GM18505 (cell line): Measurements from ENCODE around the gene DECR2.

ENCODE experiments used
- ATAC-seq: cut with Tn5 transposase; IDR thresholded peaks from one replicate; pipeline ENCODE4 v1.9.1; 2021; ENCODE audit not compliant: unreplicated experiment
- POLR2A ChIP-seq: IDR thresholded peaks from 4 replicates; pipeline ENCODE4 v1.6.1; 2011; ENCODE audit warnings: borderline replicate concordance; ENCODE audit not compliant: insufficient read depth, insufficient read length; ENCODE audit errors: extremely low read depth

The DECR2 gene

DNA sequence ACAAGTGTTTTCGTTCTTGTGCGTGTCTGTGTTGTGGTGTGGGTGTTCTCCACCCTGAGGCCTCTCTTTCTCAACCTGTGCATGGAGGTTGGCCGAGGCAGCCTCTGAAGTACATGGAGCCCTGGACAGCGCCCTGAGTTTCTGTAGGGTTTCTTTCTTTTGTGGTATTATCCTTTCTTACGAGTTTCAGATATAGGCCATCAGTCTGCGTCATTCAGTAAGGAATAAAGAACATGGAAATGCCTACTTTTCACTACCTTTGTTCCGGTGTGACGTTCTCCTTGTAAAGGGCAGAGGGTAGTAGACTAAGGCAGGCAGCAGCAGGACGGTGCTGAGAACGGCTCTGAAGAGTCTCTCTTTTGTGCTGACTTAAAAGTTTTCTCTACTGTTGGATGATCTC is 42.3 kb downstream of the DECR2 start:
- no peak for TF ChIP-seq POLR2A

DNA sequence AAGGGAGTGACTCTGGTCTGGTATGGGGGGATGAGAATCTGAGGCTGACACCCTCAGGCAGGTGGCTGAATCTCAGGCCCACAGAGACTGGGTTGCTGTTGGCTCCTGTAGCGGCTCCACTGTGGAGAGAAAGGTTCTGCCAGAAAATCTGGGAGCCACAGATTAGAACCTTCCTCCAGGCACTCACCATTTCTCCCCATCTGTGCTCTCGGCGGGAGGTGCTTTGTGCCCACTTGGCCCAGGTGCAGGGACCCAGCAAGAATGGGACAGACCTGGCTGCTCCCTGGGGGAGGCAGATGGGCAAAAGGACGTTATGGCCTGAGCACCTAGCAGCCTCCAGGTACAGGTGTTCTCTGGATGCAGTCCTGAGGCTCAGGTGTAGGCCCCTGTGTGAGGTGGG is 43.9 kb downstream of the DECR2 start:
- no peak for TF ChIP-seq POLR2A
- no peak for ATAC-seq

More for the DNA sequence above, 42.3 kb downstream of the DECR2 start:
- ATAC-seq = no peak

DNA sequence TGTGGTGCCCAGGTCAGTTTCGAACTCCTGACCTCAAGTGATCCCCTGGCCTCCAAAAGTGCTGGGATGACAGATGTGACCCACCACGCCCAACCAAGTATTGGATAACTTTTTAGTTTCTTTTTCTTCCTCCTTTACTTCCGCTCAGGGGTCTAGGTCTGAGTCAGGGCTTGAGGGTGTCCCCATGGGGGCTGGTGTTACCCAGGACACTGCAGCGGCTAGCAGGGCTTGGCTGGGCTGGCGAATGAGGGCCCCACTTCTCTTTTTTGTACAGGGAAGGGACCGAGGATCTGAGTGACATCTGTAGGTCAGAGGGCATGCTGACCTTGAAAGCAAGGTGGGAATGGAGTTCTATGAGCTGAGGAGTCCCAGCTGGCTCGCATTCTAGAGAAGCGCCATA is 48.7 kb downstream of the DECR2 start:
- no peak for ATAC-seq
- TF ChIP-seq POLR2A = no peak

DNA sequence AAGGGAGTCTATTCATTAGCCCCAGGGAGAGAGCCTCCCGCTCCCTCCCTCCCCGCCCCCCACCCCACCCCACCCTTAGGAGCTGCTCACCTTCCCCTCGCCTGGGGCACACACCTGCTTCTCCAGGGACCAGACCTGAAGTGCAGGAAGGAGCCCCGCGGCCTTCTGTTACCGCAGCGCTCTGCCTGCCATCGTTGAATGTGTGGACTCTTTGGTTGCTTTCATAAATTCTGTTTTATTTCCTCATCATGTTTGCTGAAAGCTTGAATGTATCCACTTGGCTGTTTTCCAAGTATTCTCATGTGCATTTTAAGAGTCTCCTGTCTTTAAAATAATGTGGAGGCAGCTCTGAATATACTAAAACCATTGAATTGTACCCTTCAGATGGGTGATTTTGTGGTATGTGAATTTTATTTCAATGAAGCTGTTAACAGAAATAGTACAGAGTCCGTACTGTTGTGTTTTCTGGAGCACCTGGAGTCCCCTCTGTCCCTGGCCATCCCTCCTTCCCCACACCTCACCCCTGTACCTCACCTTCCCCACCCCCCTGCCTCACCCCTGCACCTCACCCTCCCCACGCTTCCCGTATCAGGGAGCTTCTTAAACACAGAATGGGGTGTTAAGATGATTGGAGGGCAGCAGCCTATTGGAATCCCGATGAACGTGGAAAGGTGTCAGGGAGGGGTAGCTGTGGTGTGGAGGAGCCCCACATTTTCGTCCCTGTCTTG is 49.3 kb downstream of the DECR2 start:
- no peak for TF ChIP-seq POLR2A
- ATAC-seq = no peak

DNA sequence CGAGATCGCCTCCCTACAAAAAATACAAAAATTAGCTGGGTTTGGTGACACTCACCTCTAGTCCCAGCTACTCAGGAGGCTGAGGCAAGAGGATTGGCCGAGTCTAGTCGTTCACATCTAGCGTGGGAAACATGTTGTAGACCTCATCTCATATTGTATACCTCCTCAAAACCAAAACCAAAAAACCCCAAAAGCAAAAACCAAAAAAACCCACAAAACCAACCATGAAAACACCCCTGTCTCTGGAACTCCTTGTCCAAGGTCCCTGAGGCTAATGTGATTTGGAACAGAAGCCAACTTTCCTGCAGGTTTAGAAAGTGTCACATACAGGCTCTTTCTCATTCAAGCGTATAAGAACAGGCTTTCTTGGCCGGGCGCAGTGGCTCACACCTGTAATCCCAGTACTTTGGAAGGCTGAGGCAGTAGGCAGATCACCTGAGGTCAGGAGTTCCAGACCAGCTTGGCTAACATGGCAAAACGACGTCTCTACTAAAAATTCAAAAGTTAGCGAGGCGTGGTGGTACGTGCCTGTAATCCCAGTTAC is 52.8 kb downstream of the DECR2 start:
- TF ChIP-seq POLR2A = no peak
- no peak for ATAC-seq

DNA sequence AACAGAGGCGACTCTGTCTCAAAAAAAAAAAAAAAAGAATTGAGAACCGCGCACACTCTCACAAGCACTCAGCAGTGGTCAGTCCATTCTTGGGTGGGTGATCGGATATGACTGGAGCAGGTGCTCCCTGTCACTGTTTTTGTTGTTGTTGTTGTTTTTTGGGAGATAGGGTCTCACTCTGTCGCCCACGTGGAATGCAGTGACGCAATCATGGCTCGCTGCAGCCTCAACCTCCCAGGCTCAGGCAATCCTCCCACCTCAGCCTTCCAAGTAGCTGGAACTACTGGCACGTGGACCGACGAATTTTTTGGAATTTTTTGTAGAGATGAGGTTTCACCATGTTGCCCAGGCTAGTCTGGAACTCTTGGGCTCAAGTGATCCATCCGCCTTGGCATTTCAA is 53.8 kb downstream of the DECR2 start:
- ATAC-seq = no peak
- TF ChIP-seq POLR2A = no peak

DNA sequence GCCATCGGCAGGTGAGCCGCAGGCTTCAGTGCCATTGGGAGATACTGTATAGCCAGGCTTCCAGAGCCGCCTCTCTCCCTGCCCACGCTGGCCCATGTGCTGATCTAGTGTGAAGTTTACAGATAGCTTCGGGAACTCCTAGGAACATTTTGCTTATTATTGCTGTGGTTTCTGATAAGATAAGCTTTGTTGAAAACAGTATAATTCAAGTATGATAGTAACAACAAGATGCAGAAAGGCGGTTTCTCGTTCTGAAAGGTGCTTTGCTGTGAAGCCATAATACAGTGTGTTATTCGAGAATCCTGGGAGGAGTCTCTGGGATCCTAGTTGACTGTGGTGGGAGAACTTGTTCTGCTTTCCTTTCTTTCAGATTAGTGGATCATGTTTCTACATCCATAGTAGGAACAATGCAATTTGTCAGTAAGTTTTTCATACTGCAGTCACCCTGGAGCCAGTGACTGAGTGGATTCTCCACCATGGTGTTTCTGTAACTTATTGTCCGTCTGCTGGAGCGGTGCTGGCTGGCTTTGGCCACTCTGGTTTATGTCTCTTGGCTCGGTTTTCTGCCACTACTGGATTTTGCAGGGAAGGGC is 55.3 kb downstream of the DECR2 start:
- TF ChIP-seq POLR2A = no peak

DNA sequence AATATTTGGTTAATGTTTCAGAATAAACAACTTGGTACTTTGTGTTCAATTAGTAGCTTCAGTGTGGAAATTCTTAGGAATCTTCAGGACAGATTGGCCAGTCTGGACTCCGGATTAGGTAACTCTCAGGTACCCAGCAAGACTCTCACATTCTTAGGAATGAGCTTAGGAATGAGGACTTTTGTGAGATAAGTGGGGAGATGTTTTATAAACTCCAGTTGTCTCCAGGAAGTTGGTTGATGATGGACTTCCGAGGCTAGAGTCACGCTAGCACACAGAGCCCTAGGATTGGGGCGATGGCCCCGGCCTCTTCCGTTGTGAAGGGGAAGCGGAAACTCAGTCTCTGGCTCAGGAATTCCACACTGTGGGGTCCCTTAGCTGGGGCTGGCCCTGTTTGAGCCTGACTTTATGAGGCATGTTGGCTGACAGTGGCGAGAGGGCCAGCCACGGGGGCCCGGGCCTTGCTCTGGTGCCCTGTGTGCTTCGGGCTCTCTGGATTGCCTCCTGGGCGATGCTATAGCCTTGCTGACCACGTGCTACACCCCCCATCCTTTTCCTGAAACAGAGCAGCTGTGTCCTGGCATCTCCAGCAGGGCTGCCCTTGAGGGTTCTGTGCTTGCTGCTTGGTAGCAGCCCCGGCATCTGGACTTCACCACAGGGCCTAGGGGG is 56.2 kb downstream of the DECR2 start:
- no peak for TF ChIP-seq POLR2A
- ATAC-seq = no peak

More for the DNA sequence above, 55.3 kb downstream of the DECR2 start:
- no peak for ATAC-seq

DNA sequence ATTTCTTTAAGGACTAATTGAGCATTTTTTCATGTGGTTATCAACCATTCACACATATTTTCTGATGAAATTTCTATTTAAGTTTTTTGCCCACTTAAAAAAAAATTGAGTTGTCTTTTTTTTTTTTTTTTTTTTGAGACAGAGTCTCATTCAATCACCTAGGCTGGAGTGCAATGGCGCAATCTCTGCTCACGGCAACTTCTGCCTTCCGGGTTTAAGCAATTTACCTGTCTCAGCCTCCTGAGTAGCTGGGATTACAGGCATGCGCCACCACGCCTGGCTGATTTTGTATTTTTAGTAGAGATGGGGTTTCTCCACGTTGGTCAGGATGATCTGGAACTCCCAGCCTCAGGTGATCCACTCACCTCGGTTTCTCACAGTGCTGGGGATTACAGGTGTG is 58.1 kb downstream of the DECR2 start:
- ATAC-seq = no peak
- no peak for TF ChIP-seq POLR2A

DNA sequence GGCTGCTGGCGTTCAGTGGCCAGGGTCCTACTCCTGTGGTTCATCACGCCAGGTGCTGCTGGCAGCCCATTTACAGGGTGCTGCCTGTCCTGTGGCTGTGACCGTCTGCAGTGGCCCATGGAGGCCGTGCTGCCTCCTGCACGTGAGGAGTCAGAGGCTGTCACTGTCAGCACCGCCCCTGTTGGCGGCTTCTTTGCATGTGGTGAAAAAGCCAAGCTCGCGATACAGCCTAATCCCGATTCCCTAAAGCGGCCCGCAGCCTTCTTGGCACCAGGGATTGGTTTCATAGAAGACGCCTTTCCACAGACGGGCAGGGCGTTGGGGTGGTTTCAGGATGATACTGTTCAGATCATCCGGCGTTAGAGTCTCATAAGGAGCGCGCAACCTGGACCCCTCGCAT is 59.1 kb downstream of the DECR2 start:
- TF ChIP-seq POLR2A = no peak
- no peak for ATAC-seq
